Measurements from ENCODE around the gene CACNA2D3. TPM values are rescaled to one million over a fixed set of nuclear protein-coding genes. Genes with fewer than 3 reads are reported as not detected.

CACNA2D3 gene
- total and polyA plus RNA-seq, 4 donors = 14.1 to 34.5 (median 33.4) TPM

DNA sequence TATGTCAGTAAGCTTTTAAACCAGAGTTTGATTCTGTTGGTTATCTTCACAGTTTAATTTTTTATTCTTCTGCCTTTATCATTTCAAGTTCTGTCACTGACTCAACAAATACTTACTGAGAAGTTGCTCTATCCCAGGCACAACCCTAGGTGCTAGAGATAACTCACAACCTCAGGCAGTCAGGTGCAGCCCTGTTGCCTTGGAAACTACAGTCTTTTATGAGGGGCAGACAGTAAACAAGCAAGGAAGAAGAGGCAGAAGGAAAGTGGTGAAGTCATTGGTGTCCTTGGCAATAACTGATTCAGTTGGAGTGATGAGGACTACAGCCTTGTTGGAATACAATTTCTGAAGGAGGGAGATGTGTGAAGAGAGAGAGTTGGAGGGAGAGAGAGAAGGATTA is 947.6 kb downstream of the CACNA2D3 start:
- H3K9me3 ChIP-seq (ENCODE audit: control insufficient read depth, insufficient read depth, low read length) = no peaks in the 10 kb centered on the region
- no peaks in the 10 kb centered on the region for H3K4me1 ChIP-seq (ENCODE audit: control insufficient read depth, insufficient read depth, low read length)
- H3K27ac ChIP-seq (ENCODE audit: low read depth, low read length) = no peak overlapping the region
- no peaks in the 10 kb centered on the region for H3K36me3 ChIP-seq (ENCODE audit: control insufficient read depth, insufficient read depth, low read length)
- no peaks in the 10 kb centered on the region for H3K27me3 ChIP-seq (ENCODE audit: control insufficient read depth, insufficient read depth, low read length)
- H3K4me3 ChIP-seq (ENCODE audit: low read depth, low read length) = no peak overlapping the region
- no peak for DNase-seq (ENCODE audit: low read depth in 4 of 6, low spot score in 6 of 6)

DNA sequence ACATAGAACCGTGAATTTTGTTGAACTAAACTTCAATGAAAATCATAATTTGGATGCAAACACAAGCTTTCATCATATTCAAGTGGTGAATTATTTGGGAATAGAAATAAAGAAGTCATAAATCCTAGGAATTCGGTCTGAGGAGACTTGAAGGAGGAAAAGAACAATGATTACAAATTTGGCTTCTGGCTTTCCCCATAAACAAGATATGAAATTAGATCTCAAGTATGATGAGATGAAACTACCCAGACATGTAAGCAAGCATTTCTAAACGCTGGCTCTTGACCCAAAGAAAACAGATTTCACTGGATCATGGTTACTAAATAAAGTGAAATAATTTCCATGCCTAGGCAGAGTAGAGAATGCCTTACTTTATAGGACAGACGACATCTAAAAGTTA is 952.4 kb downstream of the CACNA2D3 start:
- Histone ChIP-seq H3K4me3 (ENCODE audit: low read depth, low read length) (no peak overlapping the region), H3K9me3 (ENCODE audit: control insufficient read depth, insufficient read depth, low read length) (no peaks in the 10 kb centered on the region), H3K4me1 (ENCODE audit: control insufficient read depth, insufficient read depth, low read length) (no peaks in the 10 kb centered on the region), H3K27me3 (ENCODE audit: control insufficient read depth, insufficient read depth, low read length) (no peaks in the 10 kb centered on the region), H3K27ac (ENCODE audit: low read depth, low read length) (no peak overlapping the region), H3K36me3 (ENCODE audit: control insufficient read depth, insufficient read depth, low read length) (no peaks in the 10 kb centered on the region)
- no CpG with 5 or more reads among the region's 4 CpGs for WGBS (ENCODE audit: insufficient coverage)
- no peak for DNase-seq (ENCODE audit: low read depth in 4 of 6, low spot score in 6 of 6)

DNA sequence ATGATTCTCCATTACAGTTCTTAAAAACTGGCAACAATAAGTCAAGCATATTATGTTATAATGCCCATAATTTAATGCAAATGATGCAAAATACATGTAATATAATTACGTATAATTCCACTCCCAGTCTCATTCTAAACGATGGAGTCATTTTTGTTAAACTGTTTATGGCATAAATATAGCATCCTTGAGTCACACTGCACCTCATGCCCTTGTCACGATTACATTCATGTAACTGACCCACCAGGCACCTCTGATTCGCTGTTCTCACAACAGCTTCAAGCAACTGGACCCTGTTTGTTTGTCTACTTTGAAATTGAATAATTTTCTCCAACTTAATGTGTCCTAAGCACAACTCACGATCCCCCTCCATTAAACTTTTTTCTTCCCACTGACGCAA is 953.5 kb downstream of the CACNA2D3 start:
- Histone ChIP-seq H3K4me3 (ENCODE audit: low read depth, low read length) (no peak overlapping the region), H3K27ac (ENCODE audit: low read depth, low read length) (no peak overlapping the region), H3K36me3 (ENCODE audit: control insufficient read depth, insufficient read depth, low read length) (no peaks in the 10 kb centered on the region), H3K9me3 (ENCODE audit: control insufficient read depth, insufficient read depth, low read length) (no peaks in the 10 kb centered on the region), H3K27me3 (ENCODE audit: control insufficient read depth, insufficient read depth, low read length) (no peaks in the 10 kb centered on the region), H3K4me1 (ENCODE audit: control insufficient read depth, insufficient read depth, low read length) (no peaks in the 10 kb centered on the region)
- 98% methylated on average over 4 of the region's 6 CpGs for WGBS (ENCODE audit: insufficient coverage)
- no peak for DNase-seq (ENCODE audit: low read depth in 4 of 6, low spot score in 6 of 6)

DNA sequence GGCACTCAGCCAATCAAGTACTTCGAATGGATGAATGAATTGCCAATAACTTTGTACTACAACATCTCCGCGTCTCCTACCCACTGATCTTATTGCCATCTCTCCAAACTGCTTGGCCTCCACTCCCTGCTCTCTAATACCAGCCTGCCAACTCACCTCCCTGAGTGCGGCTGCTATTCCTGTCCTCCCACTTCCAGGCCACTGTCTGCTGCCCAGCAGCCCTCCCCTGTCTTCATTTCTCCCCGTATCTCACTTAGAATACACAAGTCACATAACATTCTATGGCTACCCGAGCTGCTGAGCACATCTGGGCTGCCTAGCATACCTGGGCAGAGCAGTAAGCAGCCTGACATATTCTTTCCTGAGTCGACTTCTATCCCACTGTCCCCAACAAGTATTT is 955.4 kb downstream of the CACNA2D3 start:
- no peak for DNase-seq (ENCODE audit: low read depth in 4 of 6, low spot score in 6 of 6)
- H3K27ac ChIP-seq (ENCODE audit: low read depth, low read length) = no peak overlapping the region
- no peak overlapping the region for H3K4me3 ChIP-seq (ENCODE audit: low read depth, low read length)
- no peaks in the 10 kb centered on the region for H3K27me3 ChIP-seq (ENCODE audit: control insufficient read depth, insufficient read depth, low read length)
- 71% methylated on average over 6 of the region's 7 CpGs for WGBS (ENCODE audit: insufficient coverage)
- H3K4me1 ChIP-seq (ENCODE audit: control insufficient read depth, insufficient read depth, low read length) = no peaks in the 10 kb centered on the region
- no peaks in the 10 kb centered on the region for H3K36me3 ChIP-seq (ENCODE audit: control insufficient read depth, insufficient read depth, low read length)
- no peaks in the 10 kb centered on the region for H3K9me3 ChIP-seq (ENCODE audit: control insufficient read depth, insufficient read depth, low read length)

DNA sequence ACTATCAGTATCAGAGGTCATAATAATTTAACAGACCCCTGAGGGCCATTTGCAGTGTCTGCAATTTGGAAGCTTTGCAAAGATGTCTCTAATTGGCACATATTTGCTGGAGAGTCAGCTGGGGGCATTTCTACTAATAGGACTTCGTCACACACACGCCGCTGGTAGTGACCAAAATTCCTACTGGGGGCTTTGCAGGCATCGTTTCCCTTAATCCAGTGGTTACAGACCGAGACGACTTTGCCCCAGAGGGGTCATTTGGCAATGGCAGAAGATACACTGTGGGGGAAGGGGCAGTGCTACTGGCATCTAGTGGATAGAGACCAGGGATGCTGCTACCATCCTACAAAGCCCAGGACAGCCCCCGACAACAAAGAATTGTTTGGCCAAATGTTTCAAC is 956.5 kb downstream of the CACNA2D3 start:
- Histone ChIP-seq H3K4me3 (ENCODE audit: low read depth, low read length) (no peak overlapping the region), H3K9me3 (ENCODE audit: control insufficient read depth, insufficient read depth, low read length) (no peaks in the 10 kb centered on the region), H3K27ac (ENCODE audit: low read depth, low read length) (no peak overlapping the region), H3K27me3 (ENCODE audit: control insufficient read depth, insufficient read depth, low read length) (no peaks in the 10 kb centered on the region), H3K36me3 (ENCODE audit: control insufficient read depth, insufficient read depth, low read length) (no peaks in the 10 kb centered on the region), H3K4me1 (ENCODE audit: control insufficient read depth, insufficient read depth, low read length) (no peaks in the 10 kb centered on the region)
- WGBS (ENCODE audit: insufficient coverage) = 62% methylated on average over 6 of the region's 7 CpGs
- DNase-seq (ENCODE audit: low read depth in 4 of 6, low spot score in 6 of 6) = peak in 3 of 6 donors; percentile 19 to 91 (median 25)

DNA sequence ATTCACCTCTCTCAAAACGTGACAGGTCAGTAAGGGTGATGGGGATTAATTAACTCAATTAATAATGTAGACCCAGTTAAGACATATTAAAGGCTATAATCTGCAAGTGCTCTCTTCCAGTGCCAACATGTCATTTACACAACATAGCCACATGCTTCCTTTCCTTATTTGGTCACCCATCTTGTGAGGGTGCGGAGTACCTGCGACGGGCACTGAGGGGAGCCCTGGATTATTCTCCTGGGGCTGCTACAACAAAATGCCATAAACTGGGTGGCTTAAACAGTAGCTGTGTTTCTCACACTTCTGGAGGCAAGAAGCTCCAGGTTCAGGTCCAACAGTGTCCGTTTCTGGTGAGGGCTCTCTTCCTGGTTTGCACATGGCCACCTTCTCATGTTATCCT is 962.9 kb downstream of the CACNA2D3 start:
- H3K4me1 ChIP-seq (ENCODE audit: control insufficient read depth, insufficient read depth, low read length) = no peaks in the 10 kb centered on the region
- H3K36me3 ChIP-seq (ENCODE audit: control insufficient read depth, insufficient read depth, low read length) = no peaks in the 10 kb centered on the region
- no peak overlapping the region for H3K4me3 ChIP-seq (ENCODE audit: low read depth, low read length)
- no peak for DNase-seq (ENCODE audit: low read depth in 4 of 6, low spot score in 6 of 6)
- H3K9me3 ChIP-seq (ENCODE audit: control insufficient read depth, insufficient read depth, low read length) = no peaks in the 10 kb centered on the region
- H3K27ac ChIP-seq (ENCODE audit: low read depth, low read length) = no peak overlapping the region
- H3K27me3 ChIP-seq (ENCODE audit: control insufficient read depth, insufficient read depth, low read length) = no peaks in the 10 kb centered on the region
- 100% methylated on average over 4 of the region's 5 CpGs for WGBS (ENCODE audit: insufficient coverage)

DNA sequence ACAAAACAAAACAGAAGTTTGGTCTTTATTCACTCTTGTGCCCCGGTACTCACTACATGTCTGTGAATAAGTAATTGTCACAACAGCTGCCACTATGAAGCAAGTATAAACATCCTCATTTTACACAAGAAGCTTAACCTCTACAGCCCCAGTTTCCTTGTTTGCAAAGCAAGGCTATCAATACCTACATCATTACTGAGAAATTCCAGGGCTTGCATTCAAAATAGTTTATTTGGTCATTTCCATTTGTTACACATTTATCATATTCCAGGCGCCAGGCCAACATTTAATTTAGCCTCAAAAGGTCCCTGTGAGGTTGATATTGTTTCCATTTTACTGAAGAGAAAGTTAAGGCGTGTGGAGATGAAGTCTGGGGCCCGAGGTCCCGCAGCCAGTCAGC is 966.9 kb downstream of the CACNA2D3 start:
- Histone ChIP-seq H3K27me3 (ENCODE audit: control insufficient read depth, insufficient read depth, low read length) (no peaks in the 10 kb centered on the region), H3K9me3 (ENCODE audit: control insufficient read depth, insufficient read depth, low read length) (no peaks in the 10 kb centered on the region), H3K36me3 (ENCODE audit: control insufficient read depth, insufficient read depth, low read length) (no peaks in the 10 kb centered on the region), H3K4me3 (ENCODE audit: low read depth, low read length) (no peak overlapping the region), H3K27ac (ENCODE audit: low read depth, low read length) (no peak overlapping the region), H3K4me1 (ENCODE audit: control insufficient read depth, insufficient read depth, low read length) (no peaks in the 10 kb centered on the region)
- whole genome bisulfite sequencing (ENCODE audit: insufficient coverage) = 53% methylated on average over 4 of the region's 5 CpGs
- no peak for DNase-seq (ENCODE audit: low read depth in 4 of 6, low spot score in 6 of 6)

DNA sequence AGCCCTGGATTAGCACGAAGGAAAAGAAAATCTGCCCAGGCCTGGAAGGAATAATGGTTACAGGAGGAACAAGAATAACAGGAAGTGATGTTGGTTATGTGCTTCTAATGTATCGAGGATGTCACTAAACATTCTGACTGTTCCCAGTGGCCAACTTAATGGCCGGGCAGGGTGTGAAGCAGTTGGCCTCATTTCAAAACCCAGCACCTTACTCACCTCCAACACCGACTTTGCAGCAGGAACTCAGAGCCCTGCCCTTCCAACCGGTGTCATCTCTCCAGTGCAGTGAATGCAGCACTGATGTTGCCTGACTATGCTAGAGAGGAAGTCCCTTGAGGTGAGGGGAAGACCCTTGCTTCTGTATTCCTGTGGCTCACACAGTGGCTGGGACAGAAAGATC is 967.9 kb downstream of the CACNA2D3 start:
- WGBS (ENCODE audit: insufficient coverage) = 100% methylated on average over 2 of the region's 5 CpGs
- no peak overlapping the region for H3K27ac ChIP-seq (ENCODE audit: low read depth, low read length)
- no peaks in the 10 kb centered on the region for H3K36me3 ChIP-seq (ENCODE audit: control insufficient read depth, insufficient read depth, low read length)
- no peak overlapping the region for H3K4me3 ChIP-seq (ENCODE audit: low read depth, low read length)
- no peaks in the 10 kb centered on the region for H3K9me3 ChIP-seq (ENCODE audit: control insufficient read depth, insufficient read depth, low read length)
- H3K27me3 ChIP-seq (ENCODE audit: control insufficient read depth, insufficient read depth, low read length) = no peaks in the 10 kb centered on the region
- H3K4me1 ChIP-seq (ENCODE audit: control insufficient read depth, insufficient read depth, low read length) = no peaks in the 10 kb centered on the region
- DNase-seq (ENCODE audit: low read depth in 4 of 6, low spot score in 6 of 6) = no peak

DNA sequence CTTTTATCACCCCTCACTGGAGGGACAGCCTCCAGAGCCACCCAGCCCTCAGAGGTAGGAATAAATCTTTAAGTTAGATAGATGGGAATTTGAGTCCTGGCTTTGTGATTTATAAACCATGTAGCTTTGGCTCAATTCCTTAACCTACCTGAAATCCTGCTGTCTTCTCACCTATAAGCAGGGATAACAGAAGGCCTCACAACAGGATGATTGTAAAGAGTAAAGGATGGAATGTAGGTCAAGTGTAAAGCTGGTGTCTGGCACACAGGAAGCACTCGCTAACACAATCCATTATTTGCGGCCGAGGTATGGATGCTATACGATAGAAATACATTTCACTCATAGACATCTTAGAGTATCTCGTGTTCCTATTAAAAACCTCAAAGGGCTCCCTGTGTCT is 968.4 kb downstream of the CACNA2D3 start:
- Histone ChIP-seq H3K4me1 (ENCODE audit: control insufficient read depth, insufficient read depth, low read length) (no peaks in the 10 kb centered on the region), H3K27me3 (ENCODE audit: control insufficient read depth, insufficient read depth, low read length) (no peaks in the 10 kb centered on the region), H3K27ac (ENCODE audit: low read depth, low read length) (no peak overlapping the region), H3K36me3 (ENCODE audit: control insufficient read depth, insufficient read depth, low read length) (no peaks in the 10 kb centered on the region), H3K9me3 (ENCODE audit: control insufficient read depth, insufficient read depth, low read length) (no peaks in the 10 kb centered on the region), H3K4me3 (ENCODE audit: low read depth, low read length) (no peak overlapping the region)
- WGBS (ENCODE audit: insufficient coverage) = 97% methylated on average over 4 of the region's 5 CpGs
- no peak for DNase-seq (ENCODE audit: low read depth in 4 of 6, low spot score in 6 of 6)

DNA sequence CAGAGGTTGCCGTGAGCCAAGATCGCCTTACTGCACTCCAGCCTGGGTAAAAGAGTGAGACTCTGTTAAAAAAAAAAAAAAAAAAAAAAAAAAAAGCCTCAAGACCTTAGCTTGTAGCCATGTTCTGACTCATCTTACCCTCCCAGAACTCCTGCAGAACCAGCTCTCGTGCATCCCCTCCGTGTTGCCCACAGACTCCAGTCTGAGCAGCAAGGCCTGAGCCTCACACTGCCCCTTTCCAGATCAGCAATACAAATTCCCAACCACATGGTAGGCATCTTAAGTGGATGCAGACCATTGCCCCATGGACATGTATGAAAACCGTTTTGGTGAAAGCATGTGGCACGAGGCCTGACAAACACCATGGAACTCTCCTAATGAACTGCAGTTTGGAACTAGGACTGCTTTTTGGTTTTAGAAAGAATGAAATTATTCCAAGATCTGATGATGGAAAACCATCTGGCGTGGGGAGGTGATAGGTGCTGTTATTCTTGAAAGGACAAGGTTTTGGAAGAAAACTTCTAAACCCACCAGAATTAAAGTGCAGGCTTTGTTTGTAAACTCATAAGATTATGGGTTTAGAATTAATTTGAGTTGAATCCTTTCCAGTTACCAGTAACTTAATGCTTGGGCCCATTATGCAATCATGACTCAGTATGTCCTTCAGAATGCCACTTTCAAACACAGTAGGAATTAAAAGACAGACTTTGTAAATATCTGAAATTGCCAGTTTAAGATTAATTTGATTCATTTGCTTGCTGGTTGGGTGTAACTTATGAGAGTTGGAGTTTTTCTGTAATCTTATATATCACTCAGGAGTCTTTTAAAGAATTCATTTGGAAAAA is 969.3 kb downstream of the CACNA2D3 start:
- H3K27me3 ChIP-seq (ENCODE audit: control insufficient read depth, insufficient read depth, low read length) = no peaks in the 10 kb centered on the region
- H3K9me3 ChIP-seq (ENCODE audit: control insufficient read depth, insufficient read depth, low read length) = no peaks in the 10 kb centered on the region
- DNase-seq (ENCODE audit: low read depth in 4 of 6, low spot score in 6 of 6) = no peak
- no peaks in the 10 kb centered on the region for H3K4me1 ChIP-seq (ENCODE audit: control insufficient read depth, insufficient read depth, low read length)
- no peak overlapping the region for H3K27ac ChIP-seq (ENCODE audit: low read depth, low read length)
- H3K36me3 ChIP-seq (ENCODE audit: control insufficient read depth, insufficient read depth, low read length) = no peaks in the 10 kb centered on the region
- WGBS (ENCODE audit: insufficient coverage) = 96% methylated on average over 5 of the region's 7 CpGs
- no peak overlapping the region for H3K4me3 ChIP-seq (ENCODE audit: low read depth, low read length)
